OCI-LY1 (cell line): ENCODE measurements around the gene BCAP31.
A peak's percentile ranks its signal among the peaks of the same experiment; 100 is the strongest.

ENCODE experiments used
- H2AFZ ChIP-seq: fragments of 200-600 bp; sonication (generic), shearing (Covaris generic); 2 replicates; pipeline ENCODE4 v1.6.0; 2014; ENCODE audit warnings: antibody characterized with exemption, mild to moderate bottlenecking, low read length
- H3F3A ChIP-seq: fragments of 200-600 bp; sonication (generic), shearing (Covaris generic); 2 replicates; pipeline ENCODE4 v1.6.0; 2014; ENCODE audit warnings: mild to moderate bottlenecking, antibody characterized with exemption, low read length, moderate library complexity; ENCODE audit not compliant: insufficient read depth
- H3K27ac ChIP-seq: fragments of 200-600 bp; sonication (generic); 2 replicates; pipeline ENCODE4 v1.5.1; 2014; ENCODE audit warnings: low read length, mixed run types, mild to moderate bottlenecking, low read depth; ENCODE audit not compliant: poor library complexity, severe bottlenecking
- H3K27me3 ChIP-seq: fragments of 200-600 bp; sonication (generic); 2 replicates; pipeline ENCODE4 v1.6.0; 2014; ENCODE audit warnings: antibody characterized with exemption, mild to moderate bottlenecking, low read length, moderate library complexity; ENCODE audit not compliant: insufficient read depth
- H3K36me3 ChIP-seq: fragments of 200-600 bp; sonication (generic); 2 replicates; pipeline ENCODE4 v1.6.1; 2014; ENCODE audit warnings: mild to moderate bottlenecking, antibody characterized with exemption, low read length, moderate library complexity, mixed read lengths; ENCODE audit not compliant: insufficient read depth
- H3K4me1 ChIP-seq: fragments of 200-600 bp; sonication (generic); 2 replicates; pipeline ENCODE4 v1.5.1; 2014; ENCODE audit warnings: mild to moderate bottlenecking, low read length, moderate library complexity; ENCODE audit not compliant: insufficient read depth, severe bottlenecking
- H3K4me2 ChIP-seq: fragments of 200-600 bp; sonication (generic), shearing (Covaris generic); 2 replicates; pipeline ENCODE4 v1.6.1; 2014; ENCODE audit warnings: low read length
- H3K4me3 ChIP-seq: fragments of 200-600 bp; sonication (generic); 2 replicates; pipeline ENCODE4 v1.5.1; 2014; ENCODE audit warnings: low read length, low read depth, mild to moderate bottlenecking, mixed read lengths; ENCODE audit not compliant: poor library complexity, severe bottlenecking
- H3K79me2 ChIP-seq: fragments of 200-600 bp; shearing (Covaris generic); 2 replicates; pipeline ENCODE4 v1.6.1; 2016; ENCODE audit warnings: mixed run types, low read length, mixed read lengths; ENCODE audit not compliant: insufficient read depth
- H3K9ac ChIP-seq: fragments of 200-600 bp; sonication (generic), shearing (Covaris generic); 2 replicates; pipeline ENCODE4 v1.6.1; 2014; ENCODE audit warnings: mild to moderate bottlenecking, low read length, mixed read lengths
- H3K9me2 ChIP-seq: fragments of 200-600 bp; sonication (generic), shearing (Covaris generic); 2 replicates; pipeline ENCODE4 v1.6.1; 2014; ENCODE audit warnings: low read depth, mild to moderate bottlenecking, low read length, mixed read lengths
- H3K9me3 ChIP-seq: fragments of 200-600 bp; shearing (Covaris generic); 2 replicates; pipeline ENCODE4 v1.6.1; 2014; ENCODE audit warnings: low read length, mixed read lengths
- H4K20me1 ChIP-seq: fragments of 200-600 bp; sonication (generic), shearing (Covaris generic); 2 replicates; pipeline ENCODE4 v1.6.0; 2016; ENCODE audit warnings: mild to moderate bottlenecking, low read length; ENCODE audit not compliant: insufficient read depth
- EZH2 ChIP-seq: fragments of 200-600 bp; sonication (generic), shearing (Covaris generic); IDR thresholded peaks from 2 replicates; pipeline ENCODE4 v1.8.0; 2017; ENCODE audit warnings: borderline replicate concordance, mixed run types, mild to moderate bottlenecking, antibody characterized with exemption, low read length, moderate library complexity, mixed read lengths
- TF ChIP-seq, protein P1 (sequence below): fragments of 200-600 bp; sonication (generic), shearing (Covaris generic); IDR thresholded peaks from 2 replicates; pipeline ENCODE4 v1.5.1; 2017; ENCODE audit warnings: mild to moderate bottlenecking, antibody characterized with exemption, low read length, moderate library complexity, mixed read lengths

The BCAP31 gene

DNA sequence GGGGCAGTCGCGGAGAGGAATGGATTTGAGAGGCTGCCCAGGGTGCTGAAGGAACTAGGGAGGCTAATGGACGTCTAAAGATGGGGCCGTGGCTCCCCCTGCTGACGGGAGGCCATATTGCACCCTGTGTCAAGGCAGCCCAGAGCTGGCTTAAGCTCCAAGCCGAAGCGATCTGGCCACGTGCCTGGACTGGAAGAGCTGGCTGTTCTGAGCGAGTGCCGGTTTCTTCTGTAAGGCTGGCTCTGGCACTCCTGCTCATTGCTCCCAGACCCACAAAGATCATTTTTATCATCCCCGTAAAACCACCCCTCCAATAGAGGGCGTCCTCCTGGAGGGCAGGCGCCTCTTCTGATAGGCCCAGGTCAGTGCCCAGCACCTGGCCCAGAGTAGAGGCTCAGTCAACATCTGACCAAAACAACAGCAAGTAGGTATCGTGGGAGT, 56.2 kb downstream of the BCAP31 start:
- no peak overlapping the region for H2AFZ ChIP-seq
- peak overlapping the region; percentile 45; the same call in 1 of the 2 replicates for H3K4me2 ChIP-seq
- H3K4me3 ChIP-seq = peak overlapping the region; percentile 31

DNA sequence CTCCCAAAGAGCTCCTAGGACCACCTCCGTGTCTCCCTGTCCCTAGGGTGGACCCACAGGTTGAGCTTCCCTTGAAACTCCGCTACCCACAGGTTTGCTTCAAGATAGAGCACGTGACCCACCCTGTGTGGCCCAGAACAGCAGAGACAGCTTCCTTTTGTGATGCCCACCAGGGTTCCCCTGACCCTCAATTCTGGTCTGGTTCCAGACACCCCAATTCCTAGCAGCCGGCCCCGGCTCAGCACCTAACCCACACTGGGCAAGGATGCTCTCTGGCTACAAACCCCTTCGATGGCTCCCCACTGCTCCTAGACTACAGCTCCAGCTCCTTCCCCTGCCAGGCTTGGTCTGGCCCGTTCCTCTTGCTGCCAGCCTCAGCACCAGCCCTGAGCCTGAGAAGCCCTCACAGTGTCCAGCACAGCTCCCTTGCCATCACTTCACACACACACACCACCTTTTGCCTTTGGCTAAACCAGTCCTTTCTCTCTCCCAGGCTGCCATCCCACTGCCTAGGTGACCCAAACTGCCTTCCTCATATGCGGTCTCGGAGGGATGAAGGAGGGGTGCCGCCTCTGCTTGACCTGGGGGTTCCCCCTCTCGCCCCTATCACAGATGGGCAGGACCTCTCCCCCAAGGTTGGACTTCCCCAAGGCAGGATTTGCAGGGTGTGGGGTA, 56.8 kb downstream of the BCAP31 start:
- Histone ChIP-seq H3K9me3 (no peaks in the 10 kb centered on the region), H3K4me2 (peak overlapping the region; percentile 45; the same call in 1 of the 2 replicates), H3K9me2 (no peaks in the 10 kb centered on the region), H3F3A (no peaks in the 10 kb centered on the region), H3K79me2 (no peaks in the 10 kb centered on the region), H3K4me1 (peaks cover 4% of the 10 kb centered on the region), H2AFZ (no peak overlapping the region), H3K27ac (no peak overlapping the region), H3K4me3 (peak overlapping the region; percentile 31), H3K9ac (no peak overlapping the region; the same call in 1 of the 2 replicates), H4K20me1 (no peaks in the 10 kb centered on the region), H3K27me3 (no peaks in the 10 kb centered on the region), H3K36me3 (no peaks in the 10 kb centered on the region)
- TF ChIP-seq, protein P1, sequence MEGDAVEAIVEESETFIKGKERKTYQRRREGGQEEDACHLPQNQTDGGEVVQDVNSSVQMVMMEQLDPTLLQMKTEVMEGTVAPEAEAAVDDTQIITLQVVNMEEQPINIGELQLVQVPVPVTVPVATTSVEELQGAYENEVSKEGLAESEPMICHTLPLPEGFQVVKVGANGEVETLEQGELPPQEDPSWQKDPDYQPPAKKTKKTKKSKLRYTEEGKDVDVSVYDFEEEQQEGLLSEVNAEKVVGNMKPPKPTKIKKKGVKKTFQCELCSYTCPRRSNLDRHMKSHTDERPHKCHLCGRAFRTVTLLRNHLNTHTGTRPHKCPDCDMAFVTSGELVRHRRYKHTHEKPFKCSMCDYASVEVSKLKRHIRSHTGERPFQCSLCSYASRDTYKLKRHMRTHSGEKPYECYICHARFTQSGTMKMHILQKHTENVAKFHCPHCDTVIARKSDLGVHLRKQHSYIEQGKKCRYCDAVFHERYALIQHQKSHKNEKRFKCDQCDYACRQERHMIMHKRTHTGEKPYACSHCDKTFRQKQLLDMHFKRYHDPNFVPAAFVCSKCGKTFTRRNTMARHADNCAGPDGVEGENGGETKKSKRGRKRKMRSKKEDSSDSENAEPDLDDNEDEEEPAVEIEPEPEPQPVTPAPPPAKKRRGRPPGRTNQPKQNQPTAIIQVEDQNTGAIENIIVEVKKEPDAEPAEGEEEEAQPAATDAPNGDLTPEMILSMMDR = no peak
- TF ChIP-seq EZH2 = no peak

More for the DNA sequence above, 56.2 kb downstream of the BCAP31 start:
- H3K36me3 ChIP-seq = no peaks in the 10 kb centered on the region
- H4K20me1 ChIP-seq = no peaks in the 10 kb centered on the region
- H3K79me2 ChIP-seq = no peaks in the 10 kb centered on the region
- H3K4me1 ChIP-seq = peaks cover 4% of the 10 kb centered on the region
- no peak overlapping the region for H3K27ac ChIP-seq
- H3K9me3 ChIP-seq = no peaks in the 10 kb centered on the region
- TF ChIP-seq, protein P1 = peak; percentile 81
- TF ChIP-seq EZH2 = no peak
- H3K27me3 ChIP-seq = no peaks in the 10 kb centered on the region
- H3K9me2 ChIP-seq = no peaks in the 10 kb centered on the region
- no peak overlapping the region; the same call in 1 of the 2 replicates for H3K9ac ChIP-seq
- no peaks in the 10 kb centered on the region for H3F3A ChIP-seq

DNA sequence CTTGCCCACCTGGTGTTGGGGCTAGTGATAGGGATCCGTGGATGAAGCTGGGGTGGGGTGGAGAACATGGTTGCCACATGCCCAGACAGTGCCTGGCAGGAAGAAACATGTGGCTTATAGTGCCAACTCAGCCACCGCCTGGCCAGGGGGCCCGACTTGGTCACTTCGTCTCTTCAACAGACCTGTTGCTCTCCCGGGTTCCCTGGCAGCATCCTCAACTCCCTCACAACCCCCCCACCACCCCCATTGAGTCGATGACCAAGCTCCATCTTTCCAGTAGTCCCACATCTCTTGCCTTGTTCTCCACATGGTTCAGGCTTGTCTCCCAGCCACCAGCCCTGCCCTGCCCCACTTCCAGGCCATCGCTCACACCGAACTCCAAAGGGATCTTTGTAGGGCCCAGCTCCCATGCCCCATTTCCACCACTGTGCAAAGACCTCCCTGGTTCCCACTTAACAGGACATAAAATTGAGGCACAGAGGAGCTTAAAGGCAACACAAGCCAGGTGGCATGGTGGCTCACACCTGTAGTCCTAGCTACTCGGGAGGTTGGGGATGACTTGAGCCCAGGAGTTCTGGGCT, 58.4 kb downstream of the BCAP31 start:
- no peaks in the 10 kb centered on the region for H3K36me3 ChIP-seq

More for the DNA sequence above, 58.4 kb downstream of the BCAP31 start:
- TF ChIP-seq, protein P1 = no peak
- no peak for TF ChIP-seq EZH2
- H3F3A ChIP-seq = no peaks in the 10 kb centered on the region
- no peaks in the 10 kb centered on the region for H3K9me3 ChIP-seq
- H2AFZ ChIP-seq = no peak overlapping the region
- peaks cover 4% of the 10 kb centered on the region for H3K4me1 ChIP-seq
- H3K27ac ChIP-seq = no peak overlapping the region
- H3K27me3 ChIP-seq = no peaks in the 10 kb centered on the region
- H3K4me3 ChIP-seq = no peak overlapping the region
- H4K20me1 ChIP-seq = no peaks in the 10 kb centered on the region
- no peaks in the 10 kb centered on the region for H3K79me2 ChIP-seq
- H3K9ac ChIP-seq = no peak overlapping the region
- no peaks in the 10 kb centered on the region for H3K9me2 ChIP-seq
- no peak overlapping the region for H3K4me2 ChIP-seq
